H9 (cell line): ENCODE results near the gene ABL2. TPM values are rescaled to one million over a fixed set of nuclear protein-coding genes. Genes with fewer than 3 reads are reported as not detected.

ENCODE experiments used
- DNase-seq: peaks from one replicate; pipeline ENCODE4 v3.0.0-alpha.2; 2017
- H2AFZ ChIP-seq: one replicate; pipeline ENCODE4 v1.6.1; 2013; ENCODE audit warnings: mild to moderate bottlenecking, low read length, control low read depth, moderate library complexity
- H2AK5ac ChIP-seq: 2 replicates; pipeline ENCODE4 v1.6.1; 2013; ENCODE audit warnings: low read length, control low read depth, mixed read lengths; ENCODE audit not compliant: insufficient read length
- H2BK120ac ChIP-seq: one replicate; pipeline ENCODE4 v1.6.1; 2013; ENCODE audit warnings: low read depth, mild to moderate bottlenecking, low read length, control low read depth, inconsistent platforms; ENCODE audit not compliant: poor library complexity, severe bottlenecking
- H2BK12ac ChIP-seq: 2 replicates; pipeline ENCODE4 v1.6.1; 2013; ENCODE audit warnings: low read length, control low read depth, mixed read lengths, low read depth; ENCODE audit not compliant: insufficient read length
- H2BK15ac ChIP-seq: 2 replicates; pipeline ENCODE4 v1.6.1; 2013; ENCODE audit warnings: low read depth, low read length, control low read depth
- H2BK20ac ChIP-seq: one replicate; pipeline ENCODE4 v1.6.1; 2013; ENCODE audit warnings: low read depth, mild to moderate bottlenecking, low read length, control low read depth, inconsistent platforms; ENCODE audit not compliant: poor library complexity, severe bottlenecking
- H2BK5ac ChIP-seq: 2 replicates; pipeline ENCODE4 v1.6.1; 2013; ENCODE audit warnings: low read length, control low read depth, mixed read lengths; ENCODE audit not compliant: insufficient read length
- H3K14ac ChIP-seq: 2 replicates; pipeline ENCODE4 v1.6.1; 2013; ENCODE audit warnings: low read length, control low read depth; ENCODE audit not compliant: insufficient read depth
- H3K18ac ChIP-seq: 2 replicates; pipeline ENCODE4 v1.6.1; 2013; ENCODE audit warnings: low read depth, mild to moderate bottlenecking, mixed read lengths, low read length, control low read depth; ENCODE audit not compliant: insufficient read length
- H3K23ac ChIP-seq: 2 replicates; pipeline ENCODE4 v1.6.1; 2013; ENCODE audit warnings: low read length, control low read depth, mixed read lengths, low read depth; ENCODE audit not compliant: insufficient read length
- H3K23me2 ChIP-seq: 2 replicates; pipeline ENCODE4 v1.6.1; 2013; ENCODE audit warnings: low read depth, mild to moderate bottlenecking, mixed read lengths, low read length, control low read depth; ENCODE audit not compliant: insufficient read length, poor library complexity, severe bottlenecking
- H3K27ac ChIP-seq: 2 replicates; pipeline ENCODE4 v1.5.1; 2013; ENCODE audit warnings: low read length, control low read depth, mixed read lengths, low read depth; ENCODE audit not compliant: insufficient read length
- H3K27me3 ChIP-seq: 2 replicates; pipeline ENCODE4 v1.6.1; 2013; ENCODE audit warnings: low read length, control low read depth, inconsistent platforms; ENCODE audit not compliant: insufficient read depth
- H3K4ac ChIP-seq: 2 replicates; pipeline ENCODE4 v1.6.1; 2013; ENCODE audit warnings: low read depth, mild to moderate bottlenecking, control low read depth, inconsistent platforms, low read length, moderate library complexity
- H3K4me1 ChIP-seq: 2 replicates; pipeline ENCODE4 v1.6.1; 2013; ENCODE audit warnings: low read length, control low read depth, inconsistent platforms; ENCODE audit not compliant: insufficient read depth
- H3K4me2 ChIP-seq: 2 replicates; pipeline ENCODE4 v1.6.1; 2013; ENCODE audit warnings: low read length, control low read depth, mixed read lengths; ENCODE audit not compliant: insufficient read length, insufficient read depth
- H3K56ac ChIP-seq: 2 replicates; pipeline ENCODE4 v1.6.1; 2013; ENCODE audit warnings: low read depth, mild to moderate bottlenecking, mixed read lengths, low read length, control low read depth; ENCODE audit not compliant: insufficient read length
- H3K79me1 ChIP-seq: 2 replicates; pipeline ENCODE4 v1.6.1; 2013; ENCODE audit warnings: low read depth, mild to moderate bottlenecking, moderate library complexity, low read length, control low read depth, inconsistent platforms; ENCODE audit not compliant: insufficient read depth, poor library complexity, severe bottlenecking
- H3K79me2 ChIP-seq: 2 replicates; pipeline ENCODE4 v1.6.1; 2013; ENCODE audit warnings: low read length, control low read depth, inconsistent platforms; ENCODE audit not compliant: insufficient read depth
- H3K9ac ChIP-seq: 2 replicates; pipeline ENCODE4 v1.6.1; 2013; ENCODE audit warnings: low read length, control low read depth, mixed read lengths; ENCODE audit not compliant: insufficient read length; ENCODE audit errors: extremely low read depth
- H3K9me3 ChIP-seq: one replicate; pipeline ENCODE4 v1.6.1; 2013; ENCODE audit warnings: low read depth, low read length, inconsistent platforms; ENCODE audit not compliant: control insufficient read depth
- H3T11ph ChIP-seq: one replicate; pipeline ENCODE4 v1.6.1; 2013; ENCODE audit warnings: mild to moderate bottlenecking, low read length, control low read depth, inconsistent platforms
- H4K20me1 ChIP-seq: one replicate; pipeline ENCODE4 v1.6.1; 2013; ENCODE audit not compliant: control insufficient read depth, insufficient read length, insufficient read depth
- H4K5ac ChIP-seq: 2 replicates; pipeline ENCODE4 v1.6.1; 2013; ENCODE audit warnings: low read depth, mild to moderate bottlenecking, mixed read lengths, low read length, control low read depth; ENCODE audit not compliant: insufficient read length
- H4K8ac ChIP-seq: replicated peaks from 2 replicates; pipeline ENCODE4 v1.6.1; 2013; ENCODE audit warnings: low read length, control low read depth, mixed read lengths, low read depth; ENCODE audit not compliant: insufficient read length
- H4K91ac ChIP-seq: 2 replicates; pipeline ENCODE4 v1.6.1; 2013; ENCODE audit warnings: low read depth, mild to moderate bottlenecking, moderate library complexity, mixed read lengths, low read length, control low read depth; ENCODE audit not compliant: insufficient read length
- H3K27ac Mint-ChIP-seq, 3 experiments: 2 replicates in 2 of 3; 3 replicates in 1 of 3; pipeline ENCODE4 v1.8.0; 2020 to 2021; ENCODE audit warnings: mixed read lengths in 3 of 3, mild to moderate bottlenecking in 1 of 3, moderate library complexity in 1 of 3
- H3K27me3 Mint-ChIP-seq: 2 replicates; pipeline ENCODE4 v1.8.0; 2021; ENCODE audit warnings: low read depth, mild to moderate bottlenecking, moderate library complexity, mixed read lengths
- H3K36me3 Mint-ChIP-seq, 3 experiments: 2 replicates in 2 of 3; 3 replicates in 1 of 3; pipeline ENCODE4 v1.8.0; 2020 to 2021; ENCODE audit warnings: low read depth in 3 of 3, mixed read lengths in 3 of 3; ENCODE audit not compliant: insufficient read depth in 1 of 3
- H3K4me1 Mint-ChIP-seq, 2 experiments: 2 replicates each; pipeline ENCODE4 v1.8.0; 2020; ENCODE audit warnings: mixed read lengths in 2 of 2
- H3K4me3 Mint-ChIP-seq, 2 experiments: 2 replicates in 1 of 2; 3 replicates in 1 of 2; pipeline ENCODE4 v1.8.0; 2020 to 2021; ENCODE audit warnings: mild to moderate bottlenecking in 2 of 2, mixed read lengths in 2 of 2, moderate library complexity in 1 of 2
- H3K9me3 Mint-ChIP-seq, 2 experiments: 2 replicates in 1 of 2; 3 replicates in 1 of 2; pipeline ENCODE4 v1.8.0; 2020; ENCODE audit warnings: mild to moderate bottlenecking in 2 of 2, mixed read lengths in 2 of 2, moderate library complexity in 1 of 2
- WGBS: extraction: QIAGEN DNeasy Blood & Tissue Kit; methylation state at CpG from one replicate; pipeline ENCODE4 v1.1.7; 2013; ENCODE audit warnings: missing lambda C conversion rate, low lambda C conversion rate, mixed read lengths; ENCODE audit not compliant: insufficient read length; ENCODE audit errors: extremely low coverage; 5-methylcytosine and 5-hydroxymethylcytosine counted together
- total RNA-seq: library from RNA; stranded (reverse); gene quantifications from 2 replicates; pipeline ENCODE4 v1.2.1, GENCODE V29; 2021
- TF ChIP-seq, protein P1 (sequence below): fragments of 200-600 bp; sonication (generic); conservative IDR thresholded peaks from 3 replicates; pipeline ENCODE4 v1.8.0; 2021; ENCODE audit warnings: antibody characterized with exemption, mild to moderate bottlenecking

The ABL2 gene
- total RNA-seq, 1 experiment from 2014 or later = 21.2 TPM

DNA sequence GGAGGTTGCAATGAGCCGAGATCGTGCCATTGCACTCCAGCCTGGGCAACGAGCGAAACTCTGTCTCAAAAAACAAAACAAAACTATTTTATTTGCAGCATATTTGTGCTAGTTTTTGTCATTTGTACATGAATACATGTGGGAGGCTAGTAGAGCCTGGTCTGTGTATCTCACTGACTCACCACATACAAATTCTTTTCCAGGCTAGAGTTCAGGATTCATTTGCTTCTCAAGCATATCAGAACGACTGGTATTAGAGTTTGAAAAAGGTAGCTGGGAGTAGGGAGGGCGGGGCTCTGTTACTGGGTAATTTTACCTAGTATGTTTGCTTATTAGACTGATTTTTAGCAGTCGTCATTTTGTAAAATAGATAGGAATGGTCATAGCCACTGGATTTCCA, 152.1 kb downstream of the ABL2 start:
- WGBS = no CpG with 5 or more reads among the region's 7 CpGs

More for the DNA sequence above, 152.1 kb downstream of the ABL2 start:
- Histone ChIP-seq H2BK15ac (no peak overlapping the region), H2BK12ac (no peak overlapping the region), H4K8ac (no peak overlapping the region), H3K4ac (no peak overlapping the region), H3K23ac (no peak overlapping the region), H3K4me2 (no peak overlapping the region), H3K56ac (no peak overlapping the region), H3K9ac (no peak overlapping the region), H4K91ac (no peak overlapping the region), H4K5ac (no peak overlapping the region), H3K27ac (no peak overlapping the region), H3K23me2 (peaks cover 8% of the 10 kb centered on the region), H3T11ph (no peak overlapping the region), H2AFZ (no peak overlapping the region), H3K79me1 (no peaks in the 10 kb centered on the region), H3K79me2 (no peaks in the 10 kb centered on the region), H2BK20ac (no peak overlapping the region), H4K20me1 (no peaks in the 10 kb centered on the region), H2AK5ac (no peak overlapping the region), H3K14ac (no peak overlapping the region), H3K4me1 (no peaks in the 10 kb centered on the region), H2BK5ac (no peak overlapping the region), H3K9me3 (no peaks in the 10 kb centered on the region), H3K27me3 (no peaks in the 10 kb centered on the region), H3K18ac (no peak overlapping the region), H2BK120ac (no peak overlapping the region)
- TF ChIP-seq, protein P1, sequence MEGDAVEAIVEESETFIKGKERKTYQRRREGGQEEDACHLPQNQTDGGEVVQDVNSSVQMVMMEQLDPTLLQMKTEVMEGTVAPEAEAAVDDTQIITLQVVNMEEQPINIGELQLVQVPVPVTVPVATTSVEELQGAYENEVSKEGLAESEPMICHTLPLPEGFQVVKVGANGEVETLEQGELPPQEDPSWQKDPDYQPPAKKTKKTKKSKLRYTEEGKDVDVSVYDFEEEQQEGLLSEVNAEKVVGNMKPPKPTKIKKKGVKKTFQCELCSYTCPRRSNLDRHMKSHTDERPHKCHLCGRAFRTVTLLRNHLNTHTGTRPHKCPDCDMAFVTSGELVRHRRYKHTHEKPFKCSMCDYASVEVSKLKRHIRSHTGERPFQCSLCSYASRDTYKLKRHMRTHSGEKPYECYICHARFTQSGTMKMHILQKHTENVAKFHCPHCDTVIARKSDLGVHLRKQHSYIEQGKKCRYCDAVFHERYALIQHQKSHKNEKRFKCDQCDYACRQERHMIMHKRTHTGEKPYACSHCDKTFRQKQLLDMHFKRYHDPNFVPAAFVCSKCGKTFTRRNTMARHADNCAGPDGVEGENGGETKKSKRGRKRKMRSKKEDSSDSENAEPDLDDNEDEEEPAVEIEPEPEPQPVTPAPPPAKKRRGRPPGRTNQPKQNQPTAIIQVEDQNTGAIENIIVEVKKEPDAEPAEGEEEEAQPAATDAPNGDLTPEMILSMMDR = no peak
- DNase-seq = no peak
- peaks cover 11% of the 10 kb centered on the region in 2 experiments for H3K4me1 Mint-ChIP-seq
- H3K27me3 Mint-ChIP-seq = no peaks in the 10 kb centered on the region
- H3K36me3 Mint-ChIP-seq = peaks cover 0 to 6% (median 0%) of the 10 kb centered on the region in 3 experiments; a peak in 1 of 7 replicates
- H3K9me3 Mint-ChIP-seq = no peaks in the 10 kb centered on the region
- no peak overlapping the region for H3K4me3 Mint-ChIP-seq
- H3K27ac Mint-ChIP-seq = no peak overlapping the region
